GM19467 (cell line): ENCODE results near the gene SUMO3.

Experiments used
- ATAC-seq: cut with Tn5 transposase; IDR thresholded peaks from one replicate; pipeline ENCODE4 v1.9.1; 2021; ENCODE audit warnings: mild to moderate bottlenecking, moderate library complexity; ENCODE audit not compliant: unreplicated experiment

Gene SUMO3

GRCh38 chr21:44831227-44831860 lies 13.5 kb upstream of the SUMO3 start:
- ATAC-seq, result no peak

- no peak for ATAC-seq
These were observed 11.7 kb upstream of the SUMO3 start for GRCh38 chr21:44829507-44830092.

GRCh38 chr21:44828362-44829056 lies 10.6 kb upstream of the SUMO3 start:
- no peak for ATAC-seq

GRCh38 chr21:44823179-44823660 lies 5.4 kb upstream of the SUMO3 start:
- no peak for ATAC-seq

- no peak for ATAC-seq
These were observed 4.8 kb upstream of the SUMO3 start for GRCh38 chr21:44822484-44823178.

- no peak for ATAC-seq
These were observed 3.0 kb upstream of the SUMO3 start for GRCh38 chr21:44820851-44821250.

- no peak for ATAC-seq
These were observed 1.7 kb upstream of the SUMO3 start for GRCh38 chr21:44819283-44820243.

- no peak for ATAC-seq
These were observed 764 bp upstream of the SUMO3 start for GRCh38 chr21:44818640-44819011.

GRCh38 chr21:44817506-44817880 lies 369 bp downstream of the SUMO3 start:
- peak; percentile 54 for ATAC-seq

- no peak for ATAC-seq
These were observed 929 bp downstream of the SUMO3 start for GRCh38 chr21:44816761-44817505.

GRCh38 chr21:44815852-44816628 lies 1.8 kb downstream of the SUMO3 start:
- ATAC-seq, result no peak

- no peak for ATAC-seq
These were observed 2.6 kb downstream of the SUMO3 start for GRCh38 chr21:44815225-44815624.

- no peak for ATAC-seq
These were observed 3.3 kb downstream of the SUMO3 start for GRCh38 chr21:44814498-44815023.

GRCh38 chr21:44813727-44814126 lies 4.1 kb downstream of the SUMO3 start:
- ATAC-seq, result no peak

GRCh38 chr21:44813149-44813548 lies 4.7 kb downstream of the SUMO3 start:
- no peak for ATAC-seq

- no peak for ATAC-seq
These were observed 5.2 kb downstream of the SUMO3 start for GRCh38 chr21:44812640-44813039.

GRCh38 chr21:44810779-44811178 lies 7.1 kb downstream of the SUMO3 start:
- ATAC-seq, result no peak

GRCh38 chr21:44805859-44806258 lies 12.0 kb downstream of the SUMO3 start:
- no peak for ATAC-seq

GRCh38 chr21:44805226-44805625 lies 12.6 kb downstream of the SUMO3 start:
- ATAC-seq, result no peak
